ENCODE results near the gene POLRMT.
"Not testable (repeated sequence)": the region's sequence is repeated elsewhere in the genome, so short reads cannot be mapped to it uniquely, and the experiment has no call there.

The POLRMT gene

GRCh38 chr19:590396-590745, 43.0 kb downstream of the POLRMT start:
- no peak for DNase-seq

- no peak for DNase-seq
Observed at GRCh38 chr19:589693-590395, 43.5 kb downstream of the POLRMT start, which contains the start of gene HCN2. Gene HCN2 (plus strand): TSS chr19:589881. CDS start chr19:589946, 65 bp downstream.

GRCh38 chr19:588741-589692, 44.3 kb downstream of the POLRMT start:
- peak; percentile 36 to 80 for DNase-seq

- peak; percentile 90 to 91 for DNase-seq
Observed at GRCh38 chr19:588093-588740, 45.1 kb downstream of the POLRMT start.

GRCh38 chr19:585551-586110, 47.7 kb downstream of the POLRMT start:
- DNase-seq, result no peak

GRCh38 chr19:585146-585545, 48.2 kb downstream of the POLRMT start:
- DNase-seq, result not testable (repeated sequence)

- DNase-seq, result peak; percentile 37 to 62
Observed at GRCh38 chr19:584240-585001, 48.9 kb downstream of the POLRMT start.

GRCh38 chr19:583968-584239, 49.4 kb downstream of the POLRMT start:
- DNase-seq, result no peak

GRCh38 chr19:583198-583967, 50.0 kb downstream of the POLRMT start:
- DNase-seq, result no peak

GRCh38 chr19:582497-583197, 50.7 kb downstream of the POLRMT start:
- DNase-seq, result no peak

- no peak for DNase-seq
Observed at GRCh38 chr19:581399-582111, 51.8 kb downstream of the POLRMT start.

GRCh38 chr19:580274-580835, 53.0 kb downstream of the POLRMT start:
- DNase-seq, result no peak

GRCh38 chr19:579842-580155, 53.5 kb downstream of the POLRMT start:
- DNase-seq, result no peak

GRCh38 chr19:579111-579841, 54.1 kb downstream of the POLRMT start:
- no peak for DNase-seq

GRCh38 chr19:577439-578392, 55.6 kb downstream of the POLRMT start:
- DNase-seq, result no peak

GRCh38 chr19:576768-577438, 56.4 kb downstream of the POLRMT start:
- DNase-seq, result no peak
